Panc1 (cell line): ENCODE results near the gene NAGA. TPM values are rescaled to one million over a fixed set of nuclear protein-coding genes. Genes with fewer than 3 reads are reported as not detected.

Experiments
- ATAC-seq: fragments of 200-7000 bp; cut with Tn5 transposase; 2 replicates; pipeline ENCODE4 v1.9.1; 2020; ENCODE audit warnings: mild to moderate bottlenecking, moderate library complexity
- BruUV-seq: library from RNA; stranded (reverse); fragments of 400-500 nt; replicated peaks from 2 replicates; lab custom pipeline; 2021; lab: Mats Ljungman, UMichigan
- CTCF ChIA-PET: fragments of 300-600 bp; sonication (Branson Sonifier 250); formaldehyde crosslinking; loops from one replicate; lab custom pipeline; 2022; ENCODE audit warnings: antibody characterized with exemption; lab: Charles Lee
- POLR2A ChIA-PET: fragments of 300-600 bp; sonication (Branson Sonifier 250); formaldehyde crosslinking; loops from one replicate; lab custom pipeline; 2022; ENCODE audit warnings: antibody characterized with exemption; lab: Charles Lee
- DNase-seq: peaks from one replicate; pipeline ENCODE4 v3.0.0-alpha.2; 2010; ENCODE audit warnings: low read depth, low spot score
- H3K27ac ChIP-seq: 2 replicates; pipeline ENCODE4 v1.5.1; 2011; ENCODE audit warnings: mild to moderate bottlenecking, low read length, inconsistent platforms
- H3K27me3 ChIP-seq: fragments of 200-500 bp; sonication (Bioruptor generic); 2 replicates; pipeline ENCODE4 v1.6.0; 2014; ENCODE audit warnings: low read length, inconsistent platforms; ENCODE audit not compliant: control insufficient read depth, insufficient read depth
- H3K36me3 ChIP-seq: fragments of 200-500 bp; sonication (Bioruptor generic); 2 replicates; pipeline ENCODE4 v1.5.1; 2014; ENCODE audit warnings: inconsistent platforms, mild to moderate bottlenecking, low read length, moderate library complexity; ENCODE audit not compliant: control insufficient read depth, insufficient read depth
- H3K4me1 ChIP-seq: 2 replicates; pipeline ENCODE4 v1.5.1; 2011; ENCODE audit warnings: inconsistent platforms, mild to moderate bottlenecking, low read length, moderate library complexity; ENCODE audit not compliant: control insufficient read depth, insufficient read depth
- H3K4me3 ChIP-seq, 2 experiments: 2 replicates each; pipeline ENCODE4 v1.5.1; 2011 to 2012; ENCODE audit warnings: low read depth in 2 of 2, low read length in 2 of 2, mild to moderate bottlenecking in 2 of 2, inconsistent platforms in 1 of 2, moderate library complexity in 1 of 2
- H3K9me3 ChIP-seq: fragments of 200-500 bp; sonication (Bioruptor generic); 2 replicates; pipeline ENCODE4 v1.5.1; 2014; ENCODE audit warnings: low read depth, mild to moderate bottlenecking, inconsistent platforms, low read length, moderate library complexity; ENCODE audit not compliant: control insufficient read depth, insufficient read depth
- CTCF ChIP-seq: fragments of 450-650 bp; IDR thresholded peaks from 2 replicates; pipeline ENCODE4 v1.5.1; 2017; ENCODE audit warnings: mild to moderate bottlenecking
- POLR2AphosphoS5 ChIP-seq: IDR thresholded peaks from 2 replicates; pipeline ENCODE4 v1.6.1; 2012; ENCODE audit warnings: mild to moderate bottlenecking, low read depth, low read length, moderate library complexity
- REST ChIP-seq, 2 experiments: IDR thresholded peaks; 2 replicates each; pipeline ENCODE4 v1.6.1; 2011 to 2012; ENCODE audit warnings: low read depth in 2 of 2, control low read depth in 1 of 2, low read length in 1 of 2, mild to moderate bottlenecking in 1 of 2, moderate library complexity in 1 of 2; ENCODE audit not compliant: insufficient read depth in 1 of 2
- SIN3A ChIP-seq: IDR thresholded peaks from 2 replicates; pipeline ENCODE4 v1.6.1; 2012; ENCODE audit warnings: low read depth, mild to moderate bottlenecking, low read length, moderate library complexity, borderline replicate concordance; ENCODE audit not compliant: insufficient read depth
- TCF7L2 ChIP-seq: IDR thresholded peaks from 2 replicates; pipeline ENCODE4 v1.6.1; 2011; ENCODE audit warnings: mild to moderate bottlenecking, low read depth, low read length, inconsistent platforms
- in situ Hi-C: cut with HindIII; loops from 2 replicates; pipeline ENCODE4 v1.10.0; 2016; ENCODE audit warnings: low sequenced_read_pairs, low pct_unique_long_range_greater_than_20kb
- intact Hi-C: fragments of 100-400 bp; cut with micrococcal nuclease; formaldehyde crosslinking; loops from one replicate; pipeline ENCODE4 v1.10.0; 2022; ENCODE audit not compliant: unreplicated experiment
- total RNA-seq: library from RNA; stranded (reverse); gene quantifications from one replicate; pipeline ENCODE4 v1.2.1, GENCODE V29; 2021; ENCODE audit not compliant: unreplicated experiment

Gene NAGA
- total RNA-seq, 1 experiment from 2014 or later: 24.2 TPM

GRCh38 chr22:42025421-42025820, 45.2 kb downstream of the NAGA start:
- Histone ChIP-seq H3K9me3 (no peaks in the 10 kb centered on the region), H3K27ac (no peak overlapping the region), H3K36me3 (no peaks in the 10 kb centered on the region), H3K4me1 (no peaks in the 10 kb centered on the region), H3K27me3 (no peaks in the 10 kb centered on the region), H3K4me3 (no peak overlapping the region)
- ChIA-PET CTCF (no interaction called here), POLR2A (no interaction called here)
- in situ Hi-C loops (no loop called here), intact Hi-C loops (no loop called here)
- no peak for DNase-seq
- ATAC-seq: no peak
- TF ChIP-seq CTCF (no peak), POLR2AphosphoS5 (no peak), TCF7L2 (no peak), REST (IDR thresholded peaks at IDR 0.05; ENCODE audit: insufficient read depth in 1 of 2, low read depth in 2 of 2, low read length in 1 of 2) (no peak), SIN3A (no peak)
- BruUV-seq: no TSS peak

- in situ Hi-C loops (no loop called here), intact Hi-C loops (no loop called here)
- Histone ChIP-seq H3K4me3 (no peak overlapping the region), H3K27ac (no peak overlapping the region), H3K27me3 (no peaks in the 10 kb centered on the region), H3K4me1 (no peaks in the 10 kb centered on the region), H3K36me3 (no peaks in the 10 kb centered on the region; the same call in 1 of the 2 replicates), H3K9me3 (no peaks in the 10 kb centered on the region)
- ChIA-PET CTCF (no interaction called here), POLR2A (no interaction called here)
- TF ChIP-seq SIN3A (no peak), REST (IDR thresholded peaks at IDR 0.05; ENCODE audit: insufficient read depth in 1 of 2, low read depth in 2 of 2, low read length in 1 of 2) (no peak), CTCF (no peak), TCF7L2 (no peak), POLR2AphosphoS5 (no peak)
- BruUV-seq: no TSS peak
- DNase-seq (no peak), ATAC-seq (no peak)
These were observed 48.3 kb downstream of the NAGA start for GRCh38 chr22:42022162-42022847.
